Measurements from ENCODE around the gene ALKBH2. TPM values are rescaled to one million over a fixed set of nuclear protein-coding genes. Genes with fewer than 3 reads are reported as not detected.

The ALKBH2 gene
- total RNA-seq, 1 donor from 2014 or later: 6.5 TPM

DNA sequence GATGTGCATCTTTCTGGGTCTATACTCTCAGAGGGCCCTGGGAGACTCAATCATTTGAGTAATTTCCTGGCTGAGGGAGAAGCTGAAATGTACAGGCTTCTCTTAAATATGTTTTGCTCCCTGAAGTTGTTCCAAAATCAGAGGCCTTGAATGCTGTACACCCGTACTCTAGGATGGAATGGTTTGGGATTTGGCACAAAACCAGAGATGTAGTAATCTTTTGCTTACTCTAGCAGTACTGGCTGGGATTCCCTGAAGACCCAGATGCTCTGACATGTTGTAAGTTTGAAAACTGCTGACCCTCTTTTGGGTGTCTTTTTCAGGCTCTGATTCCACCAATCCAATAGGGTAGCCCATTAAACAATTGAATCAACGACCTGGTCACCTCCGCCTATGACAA lies 33.5 kb upstream of the ALKBH2 start:
- Histone ChIP-seq H3K4me1 (peaks cover 90% of the 10 kb centered on the region), H3K27me3 (ENCODE audit: low read depth) (no peaks in the 10 kb centered on the region), H3K27ac (replicated peaks) (peak overlapping the region; percentile 97), H3K4me3 (no peak overlapping the region), H3K36me3 (peaks cover 25% of the 10 kb centered on the region), H3K9me3 (replicated peaks) (no peaks in the 10 kb centered on the region)
- TF ChIP-seq, protein P1, sequence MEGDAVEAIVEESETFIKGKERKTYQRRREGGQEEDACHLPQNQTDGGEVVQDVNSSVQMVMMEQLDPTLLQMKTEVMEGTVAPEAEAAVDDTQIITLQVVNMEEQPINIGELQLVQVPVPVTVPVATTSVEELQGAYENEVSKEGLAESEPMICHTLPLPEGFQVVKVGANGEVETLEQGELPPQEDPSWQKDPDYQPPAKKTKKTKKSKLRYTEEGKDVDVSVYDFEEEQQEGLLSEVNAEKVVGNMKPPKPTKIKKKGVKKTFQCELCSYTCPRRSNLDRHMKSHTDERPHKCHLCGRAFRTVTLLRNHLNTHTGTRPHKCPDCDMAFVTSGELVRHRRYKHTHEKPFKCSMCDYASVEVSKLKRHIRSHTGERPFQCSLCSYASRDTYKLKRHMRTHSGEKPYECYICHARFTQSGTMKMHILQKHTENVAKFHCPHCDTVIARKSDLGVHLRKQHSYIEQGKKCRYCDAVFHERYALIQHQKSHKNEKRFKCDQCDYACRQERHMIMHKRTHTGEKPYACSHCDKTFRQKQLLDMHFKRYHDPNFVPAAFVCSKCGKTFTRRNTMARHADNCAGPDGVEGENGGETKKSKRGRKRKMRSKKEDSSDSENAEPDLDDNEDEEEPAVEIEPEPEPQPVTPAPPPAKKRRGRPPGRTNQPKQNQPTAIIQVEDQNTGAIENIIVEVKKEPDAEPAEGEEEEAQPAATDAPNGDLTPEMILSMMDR (IDR thresholded peaks at IDR 0.05; ENCODE audit: borderline replicate concordance): no peak
- DNase-seq: no peak
- intact Hi-C loops (cut with micrococcal nuclease): no loop called here

DNA sequence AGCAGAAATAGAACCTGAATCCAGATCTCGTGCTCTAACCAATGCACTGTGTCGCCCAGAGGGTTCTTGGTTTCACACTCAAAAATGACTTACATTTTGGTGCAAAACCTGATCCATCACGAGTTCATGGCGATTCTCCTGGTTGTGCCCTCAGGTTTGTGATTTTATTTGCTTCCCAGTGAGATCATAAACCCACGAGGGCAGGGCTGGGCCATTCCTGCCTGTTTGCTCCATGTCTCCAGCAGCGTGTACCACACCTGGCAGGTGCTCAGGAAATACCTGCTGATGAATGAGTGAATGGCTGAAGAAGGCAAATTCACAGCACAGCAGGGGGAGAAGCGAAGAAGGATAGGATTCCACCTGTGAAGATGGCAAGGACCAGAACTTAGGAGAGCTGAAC lies 32.5 kb upstream of the ALKBH2 start:
- Histone ChIP-seq H3K27ac (replicated peaks) (peak overlapping the region; percentile 97), H3K9me3 (replicated peaks) (no peaks in the 10 kb centered on the region), H3K27me3 (ENCODE audit: low read depth) (no peaks in the 10 kb centered on the region), H3K4me3 (no peak overlapping the region), H3K36me3 (peaks cover 34% of the 10 kb centered on the region), H3K4me1 (peaks cover 90% of the 10 kb centered on the region)
- TF ChIP-seq, protein P1 (IDR thresholded peaks at IDR 0.05; ENCODE audit: borderline replicate concordance): no peak
- DNase-seq: no peak
- intact Hi-C loops (cut with micrococcal nuclease): no loop called here

DNA sequence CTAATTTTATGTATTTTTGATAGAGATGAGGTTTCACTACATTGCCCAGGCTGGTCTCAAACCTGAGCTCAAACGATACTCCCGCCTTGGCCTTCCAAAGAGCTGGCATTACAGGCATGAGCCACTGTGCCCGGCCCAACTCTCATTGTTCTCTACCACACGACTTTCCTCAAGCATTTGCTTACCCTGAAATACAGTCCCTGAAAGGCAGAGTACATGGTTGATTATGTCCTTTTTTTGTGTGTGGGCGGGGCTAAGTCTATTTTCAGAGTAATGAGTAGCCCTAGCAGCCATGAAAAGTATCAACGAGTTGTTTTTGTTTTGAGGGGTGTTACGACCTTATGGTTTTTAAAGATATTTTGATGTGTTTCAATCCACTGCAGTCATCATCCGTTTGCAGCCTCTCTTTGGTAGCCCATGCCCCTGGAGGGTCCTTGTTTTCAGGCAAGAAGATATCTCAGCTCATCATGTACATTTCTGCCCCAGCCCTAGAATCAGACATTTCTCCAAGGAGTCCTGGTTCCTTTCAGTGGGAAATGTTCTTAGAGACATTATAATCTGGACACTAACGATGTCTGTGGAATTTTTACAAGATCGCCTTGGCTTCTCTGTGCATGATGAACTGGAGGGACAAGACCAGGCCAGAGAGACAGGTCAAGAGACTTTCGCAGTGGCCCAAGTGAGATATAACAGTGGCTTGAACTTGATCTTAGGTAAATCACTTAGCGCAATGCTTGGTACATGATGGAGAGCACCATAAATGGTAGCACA lies 31.8 kb upstream of the ALKBH2 start:
- H3K9me3 ChIP-seq (replicated peaks): no peaks in the 10 kb centered on the region
- DNase-seq: no peak
- peak overlapping the region; percentile 26 for H3K4me3 ChIP-seq
- TF ChIP-seq, protein P1 (IDR thresholded peaks at IDR 0.05; ENCODE audit: borderline replicate concordance): no peak
- H3K27me3 ChIP-seq (ENCODE audit: low read depth): no peaks in the 10 kb centered on the region
- peaks cover 37% of the 10 kb centered on the region for H3K36me3 ChIP-seq
- intact Hi-C loops (cut with micrococcal nuclease): no loop called here
- H3K27ac ChIP-seq (replicated peaks): peak overlapping the region; percentile 97
- H3K4me1 ChIP-seq: peaks cover 90% of the 10 kb centered on the region

DNA sequence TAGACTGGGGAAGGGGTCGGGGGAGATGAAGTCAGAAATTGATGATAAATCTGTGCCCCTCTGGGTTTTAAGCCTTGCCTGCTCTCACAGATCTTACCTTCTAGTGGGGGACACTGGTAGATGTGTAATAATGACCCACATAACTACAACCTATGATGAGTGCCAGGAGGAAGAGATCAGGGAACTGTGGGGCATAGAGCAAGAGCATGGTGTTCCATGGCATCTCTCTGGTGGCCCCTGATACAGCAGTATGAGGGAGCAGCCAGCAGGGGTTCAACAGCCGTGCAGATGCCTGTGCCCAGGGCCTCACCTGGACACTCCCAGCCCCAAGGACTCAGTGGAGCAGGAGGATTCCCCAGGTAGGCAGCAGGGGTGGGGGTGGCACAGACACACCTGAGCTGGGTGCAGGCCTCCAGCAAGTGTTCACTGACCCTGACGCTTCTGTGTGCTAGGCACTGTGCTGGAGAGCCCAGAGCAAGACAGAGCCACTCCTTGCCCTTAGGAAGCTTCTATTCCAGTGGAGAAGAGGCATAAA lies 28.1 kb upstream of the ALKBH2 start:
- Histone ChIP-seq H3K9me3 (replicated peaks) (no peaks in the 10 kb centered on the region), H3K27me3 (ENCODE audit: low read depth) (no peaks in the 10 kb centered on the region), H3K36me3 (peaks cover 27% of the 10 kb centered on the region), H3K4me1 (peaks cover 90% of the 10 kb centered on the region), H3K27ac (replicated peaks) (peak overlapping the region; percentile 97), H3K4me3 (peak overlapping the region; percentile 65)
- DNase-seq: no peak
- intact Hi-C loops (cut with micrococcal nuclease): no loop called here
- TF ChIP-seq, protein P1 (IDR thresholded peaks at IDR 0.05; ENCODE audit: borderline replicate concordance): no peak

DNA sequence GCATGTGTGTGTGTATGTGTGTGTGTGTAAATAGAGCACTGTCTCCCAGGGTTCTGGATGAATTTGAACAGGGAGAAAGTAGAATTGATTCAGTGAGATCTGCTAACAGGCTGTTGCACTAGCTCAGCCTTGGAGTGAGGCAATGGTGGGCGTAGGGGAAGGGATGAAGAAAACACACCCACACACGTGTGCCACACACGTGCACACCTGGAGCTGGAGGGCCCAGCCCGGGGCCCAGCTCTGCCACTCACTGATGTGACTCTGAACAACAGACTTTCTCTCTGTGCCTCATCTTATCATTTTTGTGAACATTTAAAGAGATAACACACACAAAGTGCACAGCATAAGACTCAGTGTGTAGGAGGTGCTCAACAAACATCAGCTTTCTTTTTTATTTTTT lies 27.3 kb upstream of the ALKBH2 start:
- H3K4me1 ChIP-seq: peaks cover 91% of the 10 kb centered on the region
- H3K27me3 ChIP-seq (ENCODE audit: low read depth): no peaks in the 10 kb centered on the region
- peak overlapping the region; percentile 97 for H3K27ac ChIP-seq (replicated peaks)
- no peak for DNase-seq
- no peaks in the 10 kb centered on the region for H3K9me3 ChIP-seq (replicated peaks)
- peaks cover 18% of the 10 kb centered on the region for H3K36me3 ChIP-seq
- TF ChIP-seq, protein P1 (IDR thresholded peaks at IDR 0.05; ENCODE audit: borderline replicate concordance): no peak
- H3K4me3 ChIP-seq: peak overlapping the region; percentile 65
- intact Hi-C loops (cut with micrococcal nuclease): no loop called here

Measured in left ventricle myocardium inferior (tissue), 1 donor.